Aorta (tissue), 5 donors: Measurements from ENCODE around the gene ADAM12. TPM values are rescaled to one million over a fixed set of nuclear protein-coding genes. Genes with fewer than 3 reads are reported as not detected.

ENCODE experiments used
- ATAC-seq: fragments of 200-7000 bp; cut with Tn5 transposase; one replicate; pipeline ENCODE4 v1.9.1; 2022; ENCODE audit warnings: moderate library complexity; ENCODE audit not compliant: low FRiP score
- DNase-seq, 2 donors: peaks; one replicate each; pipeline ENCODE4 v3.0.0-alpha.2; 2020
- H3K27ac ChIP-seq, 2 donors: one replicate each; pipeline ENCODE4 v1.5.1; 2013; ENCODE audit warnings: low read length in 2 of 2, mild to moderate bottlenecking in 2 of 2, moderate library complexity in 2 of 2, control low read depth in 1 of 2, inconsistent platforms in 1 of 2, low read depth in 1 of 2
- H3K27me3 ChIP-seq, 2 donors: one replicate each; pipeline ENCODE4 v1.6.1; 2013; ENCODE audit warnings: control low read depth in 1 of 2, low read length in 1 of 2, mild to moderate bottlenecking in 1 of 2, moderate library complexity in 1 of 2; ENCODE audit not compliant: insufficient read depth in 2 of 2, control insufficient read depth in 1 of 2
- H3K36me3 ChIP-seq, 2 donors: one replicate each; pipeline ENCODE4 v1.6.1; 2013; ENCODE audit warnings: control low read depth in 1 of 2, low read length in 1 of 2, mild to moderate bottlenecking in 1 of 2; ENCODE audit not compliant: insufficient read depth in 2 of 2, control insufficient read depth in 1 of 2
- H3K4me1 ChIP-seq, 2 donors: one replicate each; pipeline ENCODE4 v1.6.1; 2013; ENCODE audit warnings: low read length in 2 of 2, control low read depth in 1 of 2, mild to moderate bottlenecking in 1 of 2, moderate library complexity in 1 of 2; ENCODE audit not compliant: insufficient read depth in 2 of 2, control insufficient read depth in 1 of 2
- H3K4me3 ChIP-seq, 2 donors: one replicate each; pipeline ENCODE4 v1.5.1; 2013; ENCODE audit warnings: low read length in 2 of 2, control low read depth in 1 of 2, mild to moderate bottlenecking in 1 of 2
- H3K9me3 ChIP-seq: one replicate; pipeline ENCODE4 v1.6.1; 2013; ENCODE audit warnings: mild to moderate bottlenecking, low read length; ENCODE audit not compliant: control insufficient read depth
- WGBS, 2 donors: extraction: QIAGEN DNeasy Blood & Tissue Kit; methylation state at CpG; one replicate each; pipeline ENCODE4 v1.1.7; 2013; 5-methylcytosine and 5-hydroxymethylcytosine counted together
- intact Hi-C, 2 donors: fragments of 100-400 bp; cut with DNase I; formaldehyde crosslinking; loops; one replicate each; pipeline versions ENCODE4 v1.14.2 to v1.15.0; 2022
- polyA plus RNA-seq, 2 donors: library from polyadenylated mRNA; stranded (reverse); fragments of 200-250 nt; gene quantifications; one replicate each; pipeline ENCODE4 v1.2.3, GENCODE V29; 2013
- total RNA-seq, 2 donors: library from RNA; stranded (reverse); fragmentation: NEBNext Ultra II Directional; extraction: Animal tissue kit (Norgen Biotek cat#: 25700); gene quantifications; one replicate each; pipeline ENCODE4 v1.2.1, GENCODE V29; 2021
- donor health status: healthy with polysubstance abuse.
- donor health status: Bipolar disorder and iron deficiency.
- donor health status: DM: no; HTN: no; CAD: no.
- donor health status: DM: no; HTN: no; CAD: no.
- donor health status: DM: yes; HTN: yes; CAD: no.

Gene ADAM12
- total and polyA plus RNA-seq, 4 donors = 0.13 to 9.4 (median 5.5) TPM; not detected in 1

DNA sequence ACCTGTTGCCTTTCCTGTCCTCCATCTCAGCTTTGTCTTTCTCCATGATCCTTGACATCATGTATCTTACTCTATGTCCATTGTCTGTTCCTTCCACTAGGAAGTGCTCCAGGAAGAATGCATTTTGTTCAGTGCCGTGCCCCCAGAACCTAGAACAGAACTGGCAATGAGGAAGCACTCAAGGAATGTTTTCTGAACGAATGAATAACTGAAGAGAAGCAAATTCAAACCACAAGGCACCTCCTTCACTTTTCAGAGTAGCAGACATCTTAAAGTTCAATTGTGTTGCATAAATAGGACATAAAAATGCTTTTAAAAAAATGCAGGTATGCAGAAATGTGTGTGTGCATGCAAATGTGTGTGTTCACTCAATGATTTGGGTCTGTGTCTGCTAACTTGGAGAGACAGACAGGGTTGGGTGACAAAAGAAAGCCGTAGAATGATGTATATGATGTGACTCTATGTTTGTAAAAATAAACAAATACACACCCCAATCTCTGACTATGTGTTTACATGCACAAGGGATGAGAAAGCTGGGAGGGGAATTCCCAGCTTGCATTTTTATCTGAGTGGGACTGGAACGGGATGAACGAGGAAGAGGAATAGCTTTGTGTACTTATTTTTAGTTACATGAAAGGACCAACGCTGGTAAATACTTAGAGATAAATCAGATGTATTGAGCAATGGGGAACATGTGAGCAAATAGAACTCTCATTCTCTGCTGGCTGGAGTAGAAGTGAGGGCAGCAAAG lies 254.2 kb downstream of the ADAM12 start:
- intact Hi-C loops = no loop called here
- ATAC-seq (no peak), DNase-seq (no peak)
- no peaks in the 10 kb centered on the region for H3K4me1 ChIP-seq
- H3K36me3 ChIP-seq = peaks cover 0 to 2% of the 10 kb centered on the region in 2 donors
- WGBS, 2 donors = 70 to 72% methylated on average over 6 of the region's 6 CpGs
- no peaks in the 10 kb centered on the region for H3K27me3 ChIP-seq
- no peak overlapping the region for H3K27ac ChIP-seq
- H3K9me3 ChIP-seq = no peaks in the 10 kb centered on the region
- H3K4me3 ChIP-seq = no peak overlapping the region

DNA sequence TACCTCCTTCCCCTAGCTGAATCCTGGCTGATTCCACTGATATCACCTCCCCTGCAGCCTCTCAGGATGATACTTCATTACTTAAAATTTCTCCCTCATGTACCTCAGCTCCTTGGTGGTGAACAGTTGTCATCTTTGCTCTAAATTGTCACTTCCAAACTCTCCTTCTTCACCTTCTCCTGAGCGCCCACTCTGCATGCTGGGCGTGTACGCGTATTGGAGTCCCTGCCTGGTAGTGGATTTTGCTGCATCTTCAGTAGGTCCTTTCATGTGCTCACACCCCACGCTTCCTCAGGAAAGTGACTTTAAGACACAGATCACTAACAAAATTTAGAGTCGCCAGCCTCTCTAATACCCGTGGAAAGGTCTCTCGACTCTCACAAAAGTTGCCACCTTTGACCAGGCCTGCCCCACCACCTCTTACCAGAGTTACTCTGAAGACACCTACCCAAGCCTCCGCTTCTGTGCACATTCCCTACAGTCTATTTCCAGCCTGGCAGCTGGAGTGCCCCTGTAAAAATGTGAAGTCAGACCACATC lies 255.1 kb downstream of the ADAM12 start:
- DNase-seq (no peak), ATAC-seq (no peak)
- 95 to 97% methylated on average over 9 of the region's 9 CpGs for WGBS, 2 donors
- intact Hi-C loops = no loop called here
- peaks cover 0 to 2% of the 10 kb centered on the region in 2 donors for H3K36me3 ChIP-seq
- H3K27ac ChIP-seq = no peak overlapping the region
- H3K4me3 ChIP-seq = no peak overlapping the region
- H3K27me3 ChIP-seq = no peaks in the 10 kb centered on the region
- H3K4me1 ChIP-seq = no peaks in the 10 kb centered on the region
- H3K9me3 ChIP-seq = no peaks in the 10 kb centered on the region

DNA sequence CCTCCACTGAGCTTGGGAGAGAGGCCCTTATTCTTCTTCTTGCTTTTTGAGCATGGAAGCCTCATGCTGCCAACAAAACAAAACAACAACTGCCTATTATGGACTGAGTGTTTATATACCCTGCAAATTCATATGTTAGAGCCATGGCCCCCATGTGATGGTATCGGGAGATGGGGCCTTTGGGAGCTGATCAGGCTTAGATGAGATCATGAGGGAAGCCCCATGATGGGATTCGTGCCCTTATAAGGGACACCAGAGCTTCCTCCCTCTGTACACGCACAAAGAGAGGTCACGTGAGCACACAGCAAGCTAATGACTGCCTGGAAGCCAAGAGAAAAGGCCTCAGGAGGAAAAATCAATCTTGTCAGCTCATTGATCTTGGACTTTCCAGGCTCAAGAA lies 256.9 kb downstream of the ADAM12 start:
- intact Hi-C loops = no loop called here
- Histone ChIP-seq H3K4me1 (no peaks in the 10 kb centered on the region), H3K27ac (no peak overlapping the region), H3K9me3 (no peaks in the 10 kb centered on the region), H3K27me3 (no peaks in the 10 kb centered on the region), H3K36me3 (peaks cover 0 to 2% of the 10 kb centered on the region in 2 donors), H3K4me3 (no peak overlapping the region)
- DNase-seq = no peak
- WGBS, 2 donors = 76 to 85% methylated on average over 4 of the region's 4 CpGs
- ATAC-seq = no peak

DNA sequence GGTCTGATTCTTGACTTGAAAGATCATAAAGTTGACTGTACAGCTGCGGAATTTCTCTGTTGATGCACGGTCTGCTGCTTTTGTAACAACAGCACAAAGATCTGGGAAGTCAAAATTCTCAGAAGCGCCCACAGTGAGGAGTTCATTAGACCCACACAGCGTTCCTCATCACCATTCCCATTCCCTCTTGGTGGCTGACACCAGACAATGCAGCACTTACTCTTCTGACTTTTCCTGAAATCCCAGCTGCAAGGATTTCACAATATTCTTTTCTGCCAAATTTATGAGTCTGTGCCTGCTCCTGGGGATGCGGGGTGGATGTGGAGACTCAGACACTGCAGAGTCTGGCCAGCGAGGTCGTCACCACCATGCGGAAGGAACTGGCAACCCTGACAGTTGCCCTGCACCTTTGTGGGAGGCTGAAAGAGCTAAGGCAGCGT lies 258.0 kb downstream of the ADAM12 start:
- Histone ChIP-seq H3K9me3 (no peaks in the 10 kb centered on the region), H3K27me3 (no peaks in the 10 kb centered on the region), H3K27ac (no peak overlapping the region), H3K36me3 (peaks cover 0 to 1% of the 10 kb centered on the region in 2 donors), H3K4me3 (no peak overlapping the region), H3K4me1 (no peaks in the 10 kb centered on the region)
- WGBS, 2 donors = 86 to 89% methylated on average over 9 of the region's 9 CpGs
- DNase-seq (peak in 1 of 2 donors; percentile 57), ATAC-seq (peak; percentile 61)
- intact Hi-C loops = no loop called here

DNA sequence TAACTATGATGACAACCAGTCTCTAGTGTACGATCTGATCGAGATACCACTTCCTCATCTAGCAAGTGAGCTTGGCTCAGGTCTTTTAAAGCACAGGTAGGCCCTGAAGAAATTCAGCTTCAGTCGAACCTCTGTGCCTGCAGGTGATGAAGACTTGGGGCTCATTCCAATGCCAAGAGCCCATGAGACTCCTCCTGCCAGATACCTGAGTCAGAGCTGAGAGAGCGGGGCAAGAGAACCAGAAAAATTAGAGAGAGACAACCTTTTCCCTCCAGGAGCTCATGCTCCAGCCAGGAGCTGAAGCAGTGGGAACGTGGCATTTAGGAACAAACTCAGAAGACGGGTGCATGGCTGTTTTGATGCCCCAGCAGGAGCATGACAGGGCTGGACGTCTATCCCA lies 259.3 kb downstream of the ADAM12 start:
- H3K4me1 ChIP-seq = no peaks in the 10 kb centered on the region
- WGBS, 2 donors = 86 to 91% methylated on average over 7 of the region's 7 CpGs
- H3K9me3 ChIP-seq = no peaks in the 10 kb centered on the region
- H3K27ac ChIP-seq = no peak overlapping the region
- intact Hi-C loops = no loop called here
- H3K36me3 ChIP-seq = no peaks in the 10 kb centered on the region
- DNase-seq (no peak), ATAC-seq (no peak)
- no peak overlapping the region for H3K4me3 ChIP-seq
- H3K27me3 ChIP-seq = no peaks in the 10 kb centered on the region

DNA sequence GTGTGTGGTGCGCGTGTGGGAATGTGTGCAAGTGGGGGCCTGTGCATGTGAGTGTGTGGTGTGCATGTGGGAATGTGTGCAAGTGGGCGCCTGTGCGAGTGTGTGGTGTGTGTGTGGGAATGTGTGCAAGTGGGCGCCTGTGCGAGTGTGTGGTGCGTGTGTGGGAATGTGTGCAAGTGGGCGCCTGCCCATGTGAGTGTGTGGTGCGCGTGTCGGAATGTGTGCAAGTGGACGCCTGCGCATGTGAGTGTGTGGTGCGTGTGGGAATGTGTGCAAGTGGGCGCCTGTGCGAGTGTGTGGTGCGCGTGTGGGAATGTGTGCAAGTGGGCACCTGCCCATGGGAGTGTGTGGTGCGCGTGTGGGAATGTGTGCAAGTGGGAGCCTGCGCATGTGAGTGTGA lies 259.7 kb downstream of the ADAM12 start:
- H3K36me3 ChIP-seq = no peaks in the 10 kb centered on the region
- 98% methylated on average over 21 of the region's 21 CpGs for WGBS, 2 donors
- H3K27ac ChIP-seq = no peak overlapping the region
- no peaks in the 10 kb centered on the region for H3K4me1 ChIP-seq
- intact Hi-C loops = no loop called here
- H3K27me3 ChIP-seq = no peaks in the 10 kb centered on the region
- DNase-seq = no peak
- no peak overlapping the region for H3K4me3 ChIP-seq
- H3K9me3 ChIP-seq = no peaks in the 10 kb centered on the region
- no peak for ATAC-seq

DNA sequence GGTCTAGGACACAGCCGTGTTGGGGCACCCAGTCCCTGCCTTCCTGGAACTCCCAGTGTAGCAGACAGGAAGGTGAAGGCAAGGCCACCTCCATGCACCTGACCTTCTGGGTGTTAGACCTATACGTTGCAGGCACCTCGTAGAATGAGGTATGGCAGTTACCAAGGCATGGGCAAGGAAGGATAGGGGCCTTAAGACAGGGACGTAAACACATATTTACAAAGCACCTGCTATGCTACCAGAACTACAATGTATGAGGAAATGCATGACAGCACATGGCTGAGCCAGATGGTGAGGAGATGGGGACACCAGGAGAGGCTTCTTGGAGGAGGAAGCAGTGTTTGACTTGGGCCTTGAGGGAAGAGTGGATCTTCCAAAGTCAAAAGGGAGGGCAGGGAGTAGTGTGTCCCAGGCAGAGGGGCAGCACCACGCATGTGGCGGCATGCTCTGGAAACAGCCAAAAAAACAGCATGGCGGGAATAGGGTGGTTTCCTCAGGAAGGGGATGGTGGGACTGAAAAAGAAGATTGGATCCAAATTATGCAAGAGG lies 260.7 kb downstream of the ADAM12 start:
- Histone ChIP-seq H3K4me1 (no peaks in the 10 kb centered on the region), H3K4me3 (no peak overlapping the region), H3K36me3 (no peaks in the 10 kb centered on the region), H3K27ac (no peak overlapping the region), H3K9me3 (no peaks in the 10 kb centered on the region), H3K27me3 (no peaks in the 10 kb centered on the region)
- ATAC-seq (no peak), DNase-seq (no peak)
- WGBS, 2 donors = 91 to 97% methylated on average over 7 of the region's 7 CpGs
- intact Hi-C loops = no loop called here

DNA sequence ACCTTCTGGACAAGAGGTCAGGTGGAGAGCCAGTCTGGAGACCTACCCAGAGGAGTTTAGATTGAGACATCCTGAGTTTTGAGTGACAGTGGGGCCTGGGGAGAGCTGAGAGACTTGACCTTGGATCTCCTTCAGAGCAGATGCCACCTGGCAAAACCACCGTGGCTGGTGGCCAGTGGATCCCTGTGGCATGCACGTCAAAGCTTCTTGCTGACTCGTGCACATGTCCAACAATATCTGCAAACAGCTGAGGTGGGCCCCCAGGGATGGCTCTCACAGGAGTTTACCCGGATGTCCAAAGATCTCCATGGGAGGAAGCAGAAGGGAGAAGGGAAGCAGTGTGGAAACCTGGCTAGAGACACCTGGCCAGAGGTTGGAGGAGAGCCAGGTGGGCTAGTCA lies 261.4 kb downstream of the ADAM12 start:
- WGBS, 2 donors = 86 to 89% methylated on average over 4 of the region's 4 CpGs
- intact Hi-C loops = no loop called here
- H3K27me3 ChIP-seq = no peaks in the 10 kb centered on the region
- H3K4me3 ChIP-seq = no peak overlapping the region
- no peaks in the 10 kb centered on the region for H3K9me3 ChIP-seq
- ATAC-seq (no peak), DNase-seq (no peak)
- H3K27ac ChIP-seq = no peak overlapping the region
- no peaks in the 10 kb centered on the region for H3K36me3 ChIP-seq
- no peaks in the 10 kb centered on the region for H3K4me1 ChIP-seq

DNA sequence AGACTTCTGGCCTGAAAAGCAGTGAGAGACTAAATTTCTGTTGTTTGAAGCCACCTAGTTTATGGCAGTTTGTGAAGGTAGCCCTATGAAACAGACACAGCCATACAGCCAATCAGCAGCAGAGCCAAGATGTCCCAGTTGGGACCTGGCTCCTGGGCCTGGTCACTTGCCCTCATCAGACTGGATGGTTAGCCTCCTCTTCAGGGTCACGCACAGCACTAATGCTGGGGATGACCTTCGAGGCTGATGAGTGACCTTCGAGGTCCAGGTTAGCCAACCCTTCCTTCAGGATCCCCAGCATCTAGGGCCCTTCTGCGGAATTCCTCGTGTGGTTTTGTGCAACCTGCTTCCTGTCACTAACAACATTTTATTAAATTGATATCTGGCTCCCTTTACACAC lies 262.3 kb downstream of the ADAM12 start:
- no peaks in the 10 kb centered on the region for H3K4me1 ChIP-seq
- 95 to 98% methylated on average over 5 of the region's 5 CpGs for WGBS, 2 donors
- no peak overlapping the region for H3K4me3 ChIP-seq
- no peaks in the 10 kb centered on the region for H3K9me3 ChIP-seq
- H3K27me3 ChIP-seq = no peaks in the 10 kb centered on the region
- no peak for DNase-seq
- ATAC-seq = no peak
- no peaks in the 10 kb centered on the region for H3K36me3 ChIP-seq
- intact Hi-C loops = no loop called here
- no peak overlapping the region for H3K27ac ChIP-seq
